Endothelial cell of umbilical vein (primary cell): ENCODE results near the gene PKNOX2. TPM values are rescaled to one million over a fixed set of nuclear protein-coding genes. Genes with fewer than 3 reads are reported as not detected.

Experiments
- BruUV-seq: library from RNA; stranded (reverse); fragments of 400-500 nt; replicated peaks from 2 replicates; lab custom pipeline; 2021; lab: Mats Ljungman, UMichigan
- CTCF ChIA-PET: fragments of 300-600, 350-600 bp; sonication (Branson Sonifier 250); formaldehyde crosslinking; loops from one replicate; lab custom pipeline; 2021; ENCODE audit warnings: antibody characterized with exemption, inconsistent platforms; lab: Charles Lee
- POLR2A ChIA-PET: fragments of 300-600, 350-600 bp; sonication (Branson Sonifier 250); formaldehyde crosslinking; loops from one replicate; lab custom pipeline; 2021; ENCODE audit warnings: antibody characterized with exemption, inconsistent platforms; lab: Charles Lee
- DNase-seq: peaks from one replicate; pipeline ENCODE4 v3.0.0-alpha.2; 2011; ENCODE audit warnings: low read depth, low spot score
- FAIRE-seq: peaks from 2 replicates; lab custom pipeline; 2011; peaks lifted over from hg19 to GRCh38; lab: Jason Lieb, UNC
- H2AFZ ChIP-seq: 2 replicates; pipeline ENCODE4 v1.6.0; 2012; ENCODE audit warnings: low read depth, low read length, control low read depth, inconsistent platforms
- H3K27ac ChIP-seq: 2 replicates; pipeline ENCODE4 v1.5.1; 2011; ENCODE audit warnings: low read depth, mild to moderate bottlenecking, control low read depth, low read length, moderate library complexity; ENCODE audit not compliant: insufficient read depth
- H3K27me3 ChIP-seq, 2 experiments: 2 replicates each; pipeline versions ENCODE4 v1.6.0 to v1.6.1; 2011; ENCODE audit warnings: low read length in 2 of 2, mixed read lengths in 1 of 2; ENCODE audit not compliant: control insufficient read depth in 2 of 2, insufficient read depth in 2 of 2
- H3K36me3 ChIP-seq, 2 experiments: 2 replicates in 1 of 2; 3 replicates in 1 of 2; pipeline ENCODE4 v1.5.1; 2011; ENCODE audit warnings: low read length in 2 of 2, mild to moderate bottlenecking in 1 of 2, moderate library complexity in 1 of 2; ENCODE audit not compliant: control insufficient read depth in 2 of 2, insufficient read depth in 2 of 2; ENCODE audit errors: extremely low read depth in 1 of 2
- H3K4me1 ChIP-seq: 3 replicates; pipeline ENCODE4 v1.5.1; 2011; ENCODE audit warnings: mild to moderate bottlenecking, low read length; ENCODE audit not compliant: control insufficient read depth, insufficient read depth; ENCODE audit errors: extremely low read depth
- H3K4me2 ChIP-seq: 2 replicates; pipeline ENCODE4 v1.6.1; 2011; ENCODE audit warnings: low read length, control low read depth, mixed read lengths; ENCODE audit not compliant: insufficient read depth
- H3K4me3 ChIP-seq, 3 experiments: fragments of 200-600 bp in 1 of 3; sonication (generic), shearing (Covaris generic) in 1 of 3; replicated peaks in 1 of 3; 2 replicates each; pipeline ENCODE4 v1.5.1; 2011 to 2016; ENCODE audit warnings: control low read depth in 3 of 3, low read length in 3 of 3, mild to moderate bottlenecking in 2 of 3, inconsistent platforms in 1 of 3, low read depth in 1 of 3, moderate library complexity in 1 of 3; ENCODE audit not compliant: insufficient read depth in 1 of 3
- H3K79me2 ChIP-seq: 2 replicates; pipeline ENCODE4 v1.6.0; 2012; ENCODE audit warnings: low read length, inconsistent platforms; ENCODE audit not compliant: control insufficient read depth, insufficient read depth
- H3K9ac ChIP-seq: replicated peaks from 2 replicates; pipeline ENCODE3; 2011; ENCODE audit warnings: low read length, control low read depth; ENCODE audit not compliant: insufficient read depth; ENCODE audit errors: extremely low read depth
- H3K9me1 ChIP-seq: replicated peaks from 3 replicates; pipeline ENCODE4 v1.6.0; 2011; ENCODE audit warnings: mild to moderate bottlenecking, low read length; ENCODE audit not compliant: control insufficient read depth, insufficient read depth; ENCODE audit errors: extremely low read depth
- H3K9me3 ChIP-seq: replicated peaks from 2 replicates; pipeline ENCODE4 v1.5.1; 2012; ENCODE audit warnings: low read length, inconsistent platforms; ENCODE audit not compliant: control insufficient read depth, insufficient read depth
- H4K20me1 ChIP-seq: replicated peaks from 2 replicates; pipeline ENCODE3; 2011; ENCODE audit warnings: mild to moderate bottlenecking, low read length; ENCODE audit not compliant: control insufficient read depth, insufficient read depth; ENCODE audit errors: extremely low read depth
- CTCF ChIP-seq, 2 donors: IDR thresholded peaks; 1 replicate in 1 of 2; 2 replicates in 1 of 2; pipeline ENCODE4 v1.5.1; 2011; ENCODE audit warnings: low read length in 2 of 2, mild to moderate bottlenecking in 2 of 2, moderate library complexity in 2 of 2, control low read depth in 1 of 2, inconsistent platforms in 1 of 2, low read depth in 1 of 2; ENCODE audit not compliant: insufficient read depth in 1 of 2; ENCODE audit errors: extremely low read depth in 1 of 2
- EZH2 ChIP-seq: IDR thresholded peaks from 2 replicates; pipeline ENCODE4 v1.6.1; 2012; ENCODE audit warnings: borderline replicate concordance, low read depth, mild to moderate bottlenecking, moderate library complexity, low read length, inconsistent platforms; ENCODE audit not compliant: severe bottlenecking
- GATA2 ChIP-seq: IDR thresholded peaks from 2 replicates; pipeline ENCODE4 v1.7.0; 2011; ENCODE audit warnings: low read depth, mild to moderate bottlenecking, moderate library complexity, mixed read lengths, low read length; ENCODE audit not compliant: insufficient read length, insufficient read depth
- JUN ChIP-seq: IDR thresholded peaks from 2 replicates; pipeline ENCODE4 v1.6.1; 2011; ENCODE audit warnings: borderline replicate concordance, low read depth; ENCODE audit not compliant: insufficient read length, insufficient read depth
- MYC ChIP-seq: IDR thresholded peaks from one replicate; pipeline ENCODE4 v1.6.1; 2011; ENCODE audit warnings: mild to moderate bottlenecking, low read depth, low read length
- dilution Hi-C: fragments of 300-500 bp; cut with MboI; formaldehyde crosslinking; loops from one replicate; pipeline ENCODE4 v1.15.0; 2019; ENCODE audit warnings: low sequenced_read_pairs; ENCODE audit not compliant: extremely low pct_ligation_motif_present
- intact Hi-C: fragments of 100-400 bp; cut with micrococcal nuclease; formaldehyde crosslinking; loops from one replicate; pipeline ENCODE4 v1.10.0; 2022
- polyA plus RNA-seq, 4 experiments: library from polyadenylated mRNA; depleted of rRNA in 3 of 4; stranded (reverse) in 3 of 4; unstranded in 1 of 4; fragments of >200 nt; gene quantifications; 2 replicates each; pipeline versions ENCODE4 v1.2.1 to v1.2.3, GENCODE V29; 2011 to 2012; ENCODE audit warnings: missing spikeins in 1 of 4
- total RNA-seq: library from RNA; stranded (reverse); gene quantifications from 2 replicates; pipeline ENCODE4 v1.2.3, GENCODE V29; 2021

PKNOX2 gene
- total and polyA plus RNA-seq, 2 donors (not counting 3 experiments of a cell fraction or from before 2014, with no cell fraction given): 0.11 to 0.91 TPM

- no peak for TF ChIP-seq CTCF (IDR thresholded peaks at IDR 0.05; ENCODE audit: extremely low read depth in 1 of 2, insufficient read depth in 1 of 2, low read depth in 1 of 2, low read length in 2 of 2)
- no peak for TF ChIP-seq MYC
- TF ChIP-seq GATA2: no peak
- no peak for TF ChIP-seq JUN
- no peak for TF ChIP-seq EZH2
- CTCF ChIA-PET: interaction anchor here (0.8 to 3.9 kb wide), 2 partner anchors 12 to 81 kb away, joined by 3 to 35 read pairs; no protein-coding TSS in a partner anchor
- DNase-seq (no peak), FAIRE-seq (no peak)
- no peak overlapping the region for H2AFZ ChIP-seq
- H3K9me1 ChIP-seq: no peaks in the 10 kb centered on the region
- intact Hi-C loops (no loop called here), dilution Hi-C loops (no loop called here)
- no peak overlapping the region for H3K27ac ChIP-seq
- no peaks in the 10 kb centered on the region for H3K9me3 ChIP-seq
- no TSS peak for BruUV-seq
- H3K4me2 ChIP-seq: no peak overlapping the region
- H3K27me3 ChIP-seq: peaks cover 2 to 13% of the 10 kb centered on the region in 2 experiments
- H3K79me2 ChIP-seq: no peaks in the 10 kb centered on the region
- no peaks in the 10 kb centered on the region for H3K4me1 ChIP-seq
- H4K20me1 ChIP-seq: no peaks in the 10 kb centered on the region
- H3K4me3 ChIP-seq: no peak overlapping the region
- H3K9ac ChIP-seq: no peak overlapping the region
- H3K36me3 ChIP-seq: no peaks in the 10 kb centered on the region
- POLR2A ChIA-PET: no interaction called here
Measured at GRCh38 chr11:125333354-125334073, 169.0 kb downstream of the PKNOX2 start.
